Measurements from ENCODE around the gene ETS1.

ETS1 gene

DNA sequence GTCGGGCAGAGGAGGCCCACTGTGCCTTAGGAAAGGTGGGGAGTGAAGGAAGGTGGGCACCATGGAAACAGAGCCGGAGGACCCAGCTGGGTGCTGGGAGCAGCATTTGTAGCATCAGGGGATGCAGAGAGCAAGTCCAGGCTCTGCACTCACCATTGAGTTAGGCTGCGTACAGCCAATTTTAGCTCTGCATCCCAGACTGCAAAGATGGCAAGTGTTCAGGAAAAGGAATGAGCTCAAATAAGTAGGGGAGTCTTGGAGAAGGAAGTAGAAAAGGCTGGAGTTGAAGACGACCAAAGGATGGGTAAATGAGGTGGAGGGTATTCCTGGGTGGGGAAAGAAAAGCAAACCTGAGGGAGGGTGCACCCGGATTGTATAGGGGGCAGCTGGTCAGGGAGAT is 31.6 kb upstream of the ETS1 start:
- DNase-seq, result no peak

DNA sequence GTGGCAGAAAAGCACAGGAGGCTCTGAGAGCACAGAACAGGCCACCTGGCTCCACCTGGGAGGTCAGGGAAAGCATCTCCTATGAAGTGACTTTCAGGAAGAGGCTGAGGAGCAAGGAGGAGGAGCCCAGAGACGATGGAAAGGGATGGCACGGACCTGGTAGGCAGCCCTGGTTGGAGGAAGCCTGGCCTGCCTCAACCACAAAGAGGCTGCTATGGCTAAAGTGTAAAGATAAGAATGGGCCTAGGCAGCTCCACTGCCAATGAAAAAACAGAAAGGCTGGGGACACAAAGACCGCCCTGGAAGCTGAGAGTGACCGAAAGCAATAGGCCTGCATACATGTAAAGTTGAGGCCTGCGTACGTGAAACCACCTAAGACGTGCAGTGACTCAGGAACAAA is 31.2 kb upstream of the ETS1 start:
- no peak for DNase-seq

DNA sequence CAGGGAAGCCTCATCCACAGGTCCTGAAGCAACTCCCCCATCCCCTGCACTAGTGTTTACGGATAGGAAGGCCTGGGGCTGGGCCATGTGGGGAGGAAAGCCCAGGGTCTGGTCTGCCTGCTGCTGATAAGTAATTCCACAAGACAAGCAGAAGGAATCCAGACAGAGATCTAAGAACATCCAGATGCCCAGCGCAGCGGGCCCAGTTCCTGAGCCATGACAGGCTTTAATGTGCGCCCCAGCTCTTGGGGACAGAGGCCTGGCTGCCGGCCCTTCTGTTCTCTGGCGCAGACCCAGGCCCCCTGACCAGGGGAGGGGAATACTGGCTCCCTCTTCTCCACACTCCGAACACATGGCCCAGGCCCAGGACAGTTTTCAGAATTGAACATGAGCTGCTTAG is 28.8 kb upstream of the ETS1 start:
- no peak for DNase-seq

DNA sequence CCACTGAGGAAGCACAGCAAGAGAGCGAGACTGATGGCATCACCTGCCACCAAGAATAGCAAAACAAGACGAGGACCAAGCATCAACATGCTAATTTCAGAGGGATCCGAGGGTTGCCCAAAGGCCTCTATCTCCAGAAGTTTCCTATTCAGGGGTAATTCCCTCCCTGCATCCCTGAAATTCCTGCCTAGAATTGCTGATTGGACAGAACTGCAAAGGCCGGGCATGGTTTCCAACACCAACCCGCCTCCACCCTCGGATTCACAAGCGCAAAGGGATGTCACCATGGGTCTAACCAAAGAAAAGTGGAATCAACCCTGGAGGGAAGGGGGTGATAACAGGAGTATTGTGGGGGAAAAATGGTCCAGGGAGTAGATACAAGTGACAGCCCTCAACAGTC is 28.3 kb upstream of the ETS1 start:
- DNase-seq, result no peak

DNA sequence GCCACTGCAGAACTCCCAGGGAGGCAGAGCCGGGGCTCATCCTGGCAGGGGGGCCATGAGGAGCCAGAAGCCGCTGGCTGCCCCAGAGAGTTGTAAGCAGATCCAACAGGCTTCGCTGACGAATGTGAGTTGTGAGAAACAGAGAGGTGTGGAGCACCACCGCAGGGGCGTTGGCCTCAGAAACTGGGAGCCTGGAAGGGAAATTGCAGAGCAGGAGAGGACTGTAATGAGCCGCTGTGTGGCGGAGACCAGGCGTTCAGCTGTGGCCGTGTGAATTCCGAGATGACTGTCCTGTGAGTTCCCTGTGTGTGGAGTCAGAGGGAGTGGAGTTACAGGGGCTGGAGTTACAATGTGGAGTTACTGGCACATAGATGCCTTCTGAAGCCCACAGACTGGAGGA is 27.7 kb upstream of the ETS1 start:
- no peak for DNase-seq

DNA sequence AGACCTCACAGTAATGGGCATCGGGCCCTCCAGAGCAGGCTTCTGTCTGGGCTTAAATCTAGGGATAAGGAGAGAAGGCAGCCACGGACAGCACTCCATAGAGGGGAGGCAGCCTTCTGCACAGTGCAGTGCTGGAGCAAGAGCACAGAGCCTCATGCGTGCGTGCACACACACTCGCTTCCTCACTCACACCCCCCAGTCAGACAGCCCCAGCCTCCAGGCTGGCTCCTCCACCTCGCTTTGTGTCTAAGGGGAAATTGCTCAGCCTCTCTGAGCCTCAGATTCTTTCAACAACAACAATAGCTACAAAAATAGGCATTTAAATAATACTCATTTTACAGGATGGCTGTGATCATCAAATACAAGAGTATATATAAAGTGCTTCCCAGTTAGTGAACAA is 26.7 kb upstream of the ETS1 start:
- no peak for DNase-seq

DNA sequence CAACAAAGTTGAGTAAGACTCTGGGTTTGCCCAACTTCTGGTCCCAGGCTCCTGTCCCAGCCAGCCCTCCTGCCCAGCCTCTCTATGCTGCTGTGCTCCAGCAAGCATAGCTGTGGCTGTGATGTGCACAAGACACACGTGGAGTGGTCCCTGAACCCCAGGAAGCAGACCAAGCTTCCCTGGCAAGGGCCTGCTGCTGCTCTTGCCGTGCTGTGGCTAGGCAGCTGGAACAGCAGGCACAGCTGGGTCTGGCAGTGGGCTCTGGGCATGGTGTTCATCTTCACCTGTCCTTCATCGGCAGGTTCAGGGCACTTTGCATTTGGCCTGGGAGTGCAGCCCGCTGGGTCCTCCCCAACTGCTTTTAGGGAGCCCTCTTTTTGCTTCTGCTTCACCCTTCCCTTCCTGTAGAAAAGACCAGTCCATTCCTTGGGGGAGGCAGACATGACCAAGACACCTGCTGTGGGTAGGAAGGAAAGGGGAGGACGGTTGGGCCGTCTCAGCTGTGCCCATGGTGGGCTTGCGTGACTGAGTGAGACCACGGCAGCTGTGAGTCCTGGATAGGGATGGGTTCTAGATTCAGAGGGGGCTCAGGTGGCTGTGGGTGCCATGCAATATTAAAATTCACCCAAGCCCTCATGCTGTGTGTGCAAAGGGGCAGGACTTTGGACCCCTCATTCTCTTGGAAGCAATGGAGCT is 26.1 kb upstream of the ETS1 start:
- no peak for DNase-seq

DNA sequence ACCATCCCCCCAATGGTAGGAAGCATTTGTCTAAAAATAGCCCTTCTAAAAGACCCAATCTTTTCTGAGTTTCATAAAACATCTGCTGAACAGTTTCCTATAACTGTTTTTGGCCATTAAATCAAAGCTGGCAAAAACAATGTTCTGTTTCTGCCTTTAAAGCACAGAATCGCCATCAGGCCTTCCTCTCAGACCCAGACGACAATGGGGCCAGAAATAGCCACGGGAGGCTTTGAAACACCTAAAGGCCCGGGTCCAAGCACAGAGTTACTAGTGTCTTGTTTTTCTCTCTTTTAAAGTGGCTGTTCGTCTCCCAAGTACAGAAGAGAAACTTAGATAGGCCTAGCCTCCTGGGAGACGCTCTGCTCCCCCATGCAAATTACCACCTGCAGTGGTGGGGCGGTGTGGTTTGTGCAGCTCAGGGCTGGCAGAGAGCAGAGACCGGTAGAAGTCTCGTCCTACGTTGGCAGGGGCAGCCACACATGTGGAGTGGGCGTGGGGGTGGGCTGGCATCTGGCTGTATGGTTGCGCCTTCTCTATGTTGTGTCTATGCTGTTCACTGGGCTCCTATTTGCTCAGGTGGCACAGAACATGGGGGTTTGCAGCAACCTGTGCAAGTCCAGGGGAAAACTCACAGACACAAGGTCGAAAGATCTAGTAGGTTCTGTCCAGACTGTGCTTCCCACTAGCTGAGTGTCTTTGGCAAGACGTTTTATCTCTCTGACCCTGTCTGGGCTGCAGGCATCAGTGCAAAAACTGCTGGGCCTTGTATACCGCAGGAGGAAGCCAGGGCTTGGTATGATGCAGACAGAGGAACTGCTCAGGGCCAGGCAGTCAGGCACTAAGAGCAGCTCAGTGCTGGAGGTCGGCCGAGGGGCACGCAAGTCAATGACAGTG is 23.6 kb upstream of the ETS1 start:
- DNase-seq, result peak; percentile 57

DNA sequence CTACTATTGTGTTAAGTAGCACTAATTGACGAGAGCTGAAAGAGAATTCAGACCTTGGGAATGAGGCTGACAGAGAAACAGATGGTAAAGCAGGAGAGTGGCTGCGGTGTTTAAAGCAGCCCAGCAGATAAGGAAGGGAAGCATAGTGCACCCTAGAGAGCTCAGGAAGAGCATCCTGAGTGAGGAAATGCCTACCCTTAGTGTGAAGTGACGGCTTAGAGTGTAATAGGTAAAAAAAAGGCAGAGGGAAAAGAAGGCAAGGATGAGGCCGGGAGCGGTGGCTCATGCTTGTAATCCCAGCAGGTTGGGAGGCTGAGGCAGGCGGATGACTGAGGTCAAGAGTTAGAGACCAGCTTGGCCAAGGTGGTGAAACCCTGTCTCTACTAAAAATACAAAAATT is 22.4 kb upstream of the ETS1 start:
- DNase-seq, result no peak

DNA sequence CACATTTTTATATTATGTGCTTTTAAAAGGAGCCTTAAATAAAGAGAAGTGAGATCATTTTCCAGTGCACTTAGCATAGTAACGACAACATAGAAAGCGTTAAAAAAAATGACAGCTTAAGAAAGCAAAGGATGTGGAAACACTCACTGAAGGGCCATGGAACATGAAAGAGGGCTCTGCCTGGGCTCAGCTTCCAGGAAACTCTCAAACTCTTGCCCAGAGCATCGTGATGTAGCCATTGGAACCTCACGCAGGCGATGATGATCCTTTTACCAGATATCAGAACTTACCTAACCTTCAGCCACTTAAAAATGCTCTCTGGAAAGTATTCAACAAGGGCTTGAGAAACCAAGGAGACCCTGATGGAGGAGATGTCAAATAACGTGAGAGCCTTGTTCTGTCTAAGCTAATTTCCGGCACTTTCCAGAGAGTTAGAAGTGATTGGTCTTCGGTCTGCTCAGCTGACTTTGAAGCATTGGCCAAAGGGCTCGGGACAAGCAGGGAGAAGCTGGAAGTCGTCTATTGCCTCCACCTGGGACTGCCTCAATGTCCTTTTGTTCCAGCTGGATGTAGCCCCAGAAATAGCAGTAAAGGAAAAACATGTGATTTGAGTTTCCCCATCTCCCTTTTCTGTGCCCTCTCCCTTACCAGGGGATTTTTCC is 21.5 kb upstream of the ETS1 start:
- no peak for DNase-seq

DNA sequence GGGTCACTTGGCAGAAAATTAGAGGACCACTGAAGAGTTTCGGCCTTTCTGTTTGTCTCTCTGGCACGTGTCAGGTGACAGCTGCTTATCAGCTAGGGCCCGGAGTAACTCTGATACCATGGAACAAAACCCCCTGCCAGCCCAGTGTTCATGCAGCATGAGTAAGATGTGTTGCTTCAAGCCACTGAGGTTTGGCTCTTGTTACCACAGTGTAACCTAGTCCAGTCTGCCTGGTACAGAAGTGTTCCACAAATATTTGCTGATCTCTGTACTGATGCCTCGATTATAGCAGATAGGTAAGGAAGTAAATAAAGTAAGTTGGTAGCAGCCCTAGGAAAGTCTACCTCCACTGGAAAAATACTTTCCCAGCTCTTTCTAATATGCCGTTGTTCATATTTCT is 20.5 kb upstream of the ETS1 start:
- no peak for DNase-seq

DNA sequence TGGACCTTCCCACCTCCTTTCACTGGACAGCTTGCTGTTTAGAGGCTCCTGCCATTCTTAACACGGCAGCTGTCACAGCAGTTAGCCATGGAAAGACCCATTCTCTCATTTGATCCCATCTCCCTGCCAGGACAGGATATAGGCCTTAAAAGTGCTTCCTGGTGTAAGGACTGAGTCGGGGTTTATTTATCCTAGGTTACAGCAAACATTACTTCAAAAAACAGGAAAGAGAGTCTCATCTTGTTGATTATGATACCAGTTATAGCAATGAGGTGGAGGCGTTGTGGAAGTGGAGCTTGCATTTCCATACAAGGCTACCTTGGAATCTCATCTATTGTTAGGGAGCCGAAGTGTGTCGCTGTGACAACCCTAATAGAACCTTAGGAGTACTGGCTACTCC is 17.4 kb upstream of the ETS1 start:
- DNase-seq, result no peak

DNA sequence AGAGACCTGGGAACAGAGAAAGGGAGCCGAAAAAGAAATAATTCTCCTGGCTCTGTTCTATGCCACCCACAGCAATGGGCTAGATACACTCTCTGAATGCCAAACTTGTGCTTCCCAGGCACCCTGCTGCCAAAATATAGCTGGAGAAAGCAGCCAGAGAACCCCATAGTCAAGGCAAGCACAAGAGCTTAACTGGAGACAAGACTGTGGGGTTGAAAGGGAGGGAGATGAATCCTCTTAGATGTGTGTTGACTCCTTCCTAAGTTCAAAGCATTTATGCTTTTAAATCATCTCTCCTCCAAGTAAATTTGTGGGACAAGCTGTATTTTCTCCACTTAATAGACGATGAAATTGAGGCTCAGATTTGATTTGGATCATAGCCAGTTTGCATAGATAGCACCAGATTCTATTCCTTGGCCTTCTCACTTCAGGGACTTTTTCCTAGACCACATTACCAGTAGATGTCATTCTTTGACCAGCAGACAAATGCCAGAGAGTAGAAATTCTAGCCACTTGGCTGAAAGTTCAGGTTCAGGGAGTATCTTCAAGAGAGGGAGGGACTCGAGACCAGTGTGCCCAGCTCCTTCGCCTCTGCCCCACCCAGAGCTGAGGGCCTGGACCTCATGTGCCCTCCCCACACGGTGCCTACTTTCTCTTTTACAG is 16.5 kb upstream of the ETS1 start:
- no peak for DNase-seq

DNA sequence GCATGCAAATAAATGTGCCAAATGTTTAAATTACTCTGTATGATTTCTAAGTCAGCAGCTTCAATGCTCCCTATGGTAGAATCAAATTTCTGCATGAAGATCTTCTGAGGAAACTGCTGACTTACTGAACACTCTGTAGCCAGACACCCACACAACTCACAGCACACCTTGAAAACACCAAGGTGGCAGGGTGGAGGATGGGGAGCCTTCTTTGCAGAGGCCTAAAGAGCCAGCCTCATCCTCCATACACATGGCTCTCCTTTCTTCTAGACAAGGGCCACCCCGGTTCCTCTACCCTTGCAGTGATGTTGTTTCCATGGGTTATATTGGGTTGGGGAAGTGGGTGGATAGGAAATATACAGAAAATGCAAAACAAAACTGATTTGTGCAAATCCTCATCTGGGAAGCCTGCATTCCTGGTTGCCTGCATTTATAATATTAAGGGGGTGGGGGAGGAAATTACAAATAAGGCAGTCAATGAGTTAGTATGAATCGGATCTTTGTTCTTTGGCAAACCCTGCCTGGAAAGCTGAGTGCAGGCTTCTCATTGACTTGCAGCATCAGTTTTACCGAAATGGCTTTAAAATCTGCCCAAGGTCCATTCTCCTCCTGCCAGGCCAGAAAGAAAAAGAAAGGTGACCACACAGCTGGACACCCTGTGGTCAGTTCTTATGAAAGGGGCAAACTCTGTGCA is 15.8 kb upstream of the ETS1 start:
- no peak for DNase-seq

DNA sequence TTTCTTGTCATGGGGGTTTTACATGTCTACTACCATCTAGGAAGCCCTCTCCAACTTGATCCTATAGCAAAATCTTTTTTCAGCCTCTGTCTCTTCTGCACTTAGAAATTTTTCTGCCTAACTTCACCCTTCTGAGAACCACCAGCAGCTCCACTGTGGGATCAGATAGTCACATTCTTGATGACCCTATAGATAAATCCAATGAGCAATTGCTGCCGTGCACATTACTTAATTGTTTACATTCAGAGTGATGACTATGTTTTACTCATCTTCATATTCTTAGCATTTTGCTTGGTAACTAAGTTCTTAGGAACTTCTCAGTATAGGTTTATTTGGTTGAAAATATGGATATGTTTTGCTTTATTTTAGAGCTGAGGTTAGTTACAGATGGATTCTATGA is 12.4 kb upstream of the ETS1 start:
- no peak for DNase-seq

DNA sequence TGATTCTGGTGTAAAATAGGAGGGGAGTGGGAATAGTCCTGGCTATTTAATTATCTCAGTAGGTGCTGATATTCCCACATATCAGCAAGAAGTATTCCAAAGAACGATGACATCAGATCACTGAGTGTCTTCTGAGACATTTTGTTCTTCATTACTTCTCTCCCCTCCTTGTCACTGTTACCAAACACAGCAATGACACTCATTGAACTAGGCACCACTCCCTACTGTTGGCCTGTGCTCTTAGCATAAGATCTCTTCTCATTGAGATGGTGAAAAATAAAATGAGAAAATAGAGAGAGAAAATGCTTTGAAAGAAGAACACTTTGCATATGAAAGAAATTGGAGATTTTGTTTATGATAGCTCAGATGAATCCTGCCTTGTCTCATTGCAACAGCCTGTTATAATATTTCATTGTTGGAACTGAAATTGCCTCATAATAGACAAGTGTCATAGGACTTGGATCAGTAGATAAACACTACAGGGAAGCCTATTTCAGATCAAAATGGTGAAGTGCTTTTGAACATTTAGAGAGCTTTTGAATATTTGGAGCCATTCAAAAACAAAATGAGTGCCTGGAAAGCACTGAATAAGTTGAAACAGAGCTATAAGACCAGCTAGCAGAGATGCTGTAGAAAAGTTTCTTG is 11.3 kb upstream of the ETS1 start:
- no peak for DNase-seq

DNA sequence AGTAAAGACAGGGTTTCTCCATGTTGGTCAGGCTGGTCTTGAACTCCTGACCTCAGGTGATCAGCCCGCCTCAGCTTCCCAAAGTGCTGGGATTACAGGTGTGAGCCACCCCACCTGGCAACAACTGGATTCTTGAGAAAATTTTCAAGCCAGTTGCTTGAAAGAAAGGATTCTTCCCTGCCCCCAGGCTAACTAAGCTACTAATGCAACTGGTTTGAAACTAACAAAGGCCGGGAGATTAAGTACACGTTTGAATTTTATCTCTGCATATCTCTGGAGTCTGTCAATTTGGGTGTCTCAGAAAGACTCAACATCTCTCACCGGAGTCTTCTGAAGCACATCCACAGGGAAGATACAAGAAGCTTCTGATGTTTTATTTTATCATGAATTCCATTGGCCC is 10.7 kb upstream of the ETS1 start:
- no peak for DNase-seq

DNA sequence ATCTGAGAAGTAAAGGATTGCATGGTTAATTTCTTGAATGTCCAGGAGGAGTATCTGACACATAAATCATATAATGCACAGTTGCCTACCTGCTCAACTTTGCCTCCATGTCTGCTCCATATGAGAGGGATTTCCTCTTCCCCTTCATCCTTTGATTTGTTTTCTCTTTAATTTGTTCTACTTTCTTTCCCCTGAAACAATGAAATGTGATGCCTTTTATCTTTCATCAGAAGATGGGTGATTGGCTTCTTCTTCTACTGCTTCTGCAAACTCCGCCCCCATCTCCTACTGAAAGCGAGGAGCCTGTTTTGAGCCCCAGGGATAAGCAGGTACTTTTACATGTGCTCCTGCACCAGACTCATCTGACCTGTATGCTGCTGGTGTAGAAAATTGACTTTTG is 9.9 kb upstream of the ETS1 start:
- DNase-seq, result no peak

DNA sequence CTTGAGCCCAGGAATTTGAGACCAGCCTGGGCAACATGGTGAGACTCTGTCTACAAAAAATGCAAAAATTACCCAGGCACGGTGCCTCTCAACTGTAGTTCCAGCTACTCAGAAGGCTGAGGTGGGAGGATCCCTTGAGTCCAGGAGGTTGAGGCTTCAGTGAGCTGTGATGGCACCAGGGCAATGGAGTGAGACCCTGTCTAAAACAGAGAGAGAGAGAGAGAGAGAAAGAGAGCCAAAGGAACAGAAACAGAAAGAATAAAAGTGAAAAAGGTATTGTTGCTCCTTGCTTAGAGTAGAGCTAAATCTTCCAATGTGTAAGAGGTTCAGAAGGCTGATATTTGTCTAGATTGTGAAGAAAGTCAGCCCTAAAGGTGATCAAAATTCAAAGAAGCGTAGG is 8.9 kb upstream of the ETS1 start:
- DNase-seq, result no peak

DNA sequence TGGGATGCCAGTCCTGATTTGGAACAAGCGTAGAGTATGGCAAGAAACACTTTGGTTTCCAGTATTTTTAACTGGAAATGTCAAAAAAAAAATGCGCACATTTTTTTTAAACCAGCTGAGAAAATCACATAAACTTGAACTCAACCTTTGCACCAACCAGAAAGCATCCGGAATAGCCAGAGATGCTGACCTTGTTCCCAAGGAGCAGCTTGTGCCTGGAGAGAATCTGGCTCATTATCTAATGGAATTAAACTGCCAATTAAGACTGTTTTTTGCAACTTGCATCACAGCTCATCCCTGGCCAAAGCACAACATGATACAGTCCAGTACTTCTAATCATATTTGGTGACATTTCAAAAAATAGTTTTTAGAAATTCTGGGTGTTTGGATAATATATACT is 8.4 kb upstream of the ETS1 start:
- no peak for DNase-seq

DNA sequence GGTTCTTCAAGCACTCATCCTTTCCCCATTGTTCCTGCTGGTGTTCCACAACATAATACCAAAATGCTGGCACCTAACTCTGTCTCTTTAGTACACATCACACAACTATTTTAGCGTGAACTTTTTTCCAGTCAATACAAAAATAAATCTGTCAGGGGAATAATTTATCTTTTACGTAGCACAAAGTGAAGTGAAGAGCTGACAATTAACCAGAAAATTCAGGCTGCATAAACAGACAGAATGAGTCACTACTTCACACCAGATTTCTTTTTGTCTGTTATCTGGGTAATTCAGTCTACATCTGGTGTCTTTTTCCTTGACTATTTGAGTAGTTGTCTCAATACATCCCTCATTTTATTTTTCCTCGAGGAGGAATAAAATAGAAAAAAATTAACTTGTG is 7.9 kb upstream of the ETS1 start:
- DNase-seq, result no peak

DNA sequence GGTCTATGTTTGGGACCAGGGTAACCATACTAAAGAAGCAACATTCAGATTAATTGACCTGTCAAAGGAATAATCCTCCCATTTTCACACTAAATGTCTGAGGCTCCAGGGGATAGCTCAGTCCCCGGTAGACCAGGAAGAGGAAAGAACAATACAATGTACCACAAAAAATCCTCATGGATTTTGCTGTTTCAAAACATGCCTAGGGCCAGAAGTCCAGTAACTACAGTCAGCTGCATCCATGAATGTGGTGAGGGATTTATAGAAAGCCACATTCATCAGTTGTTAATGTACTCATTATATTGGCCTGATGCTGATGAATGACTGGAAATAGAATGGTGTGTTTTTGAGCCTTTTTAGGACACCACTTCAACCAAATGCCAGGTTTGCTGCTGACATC is 6.9 kb upstream of the ETS1 start:
- no peak for DNase-seq

Measured in activated CD4-positive, alpha-beta T cell treated with anti-CD3 and anti-CD28 coated beads, Interleukin-2, amount 50 U/mL, for 1 hour (primary cell).